Measurements from ENCODE around the gene PCID2.

Gene PCID2

GRCh38 chr13:113145496-113145895, 63.0 kb downstream of the PCID2 start:
- H3K4me3 ChIP-seq (ENCODE audit: low read depth, low read length) = no peak overlapping the region
- TF ChIP-seq, protein P1, sequence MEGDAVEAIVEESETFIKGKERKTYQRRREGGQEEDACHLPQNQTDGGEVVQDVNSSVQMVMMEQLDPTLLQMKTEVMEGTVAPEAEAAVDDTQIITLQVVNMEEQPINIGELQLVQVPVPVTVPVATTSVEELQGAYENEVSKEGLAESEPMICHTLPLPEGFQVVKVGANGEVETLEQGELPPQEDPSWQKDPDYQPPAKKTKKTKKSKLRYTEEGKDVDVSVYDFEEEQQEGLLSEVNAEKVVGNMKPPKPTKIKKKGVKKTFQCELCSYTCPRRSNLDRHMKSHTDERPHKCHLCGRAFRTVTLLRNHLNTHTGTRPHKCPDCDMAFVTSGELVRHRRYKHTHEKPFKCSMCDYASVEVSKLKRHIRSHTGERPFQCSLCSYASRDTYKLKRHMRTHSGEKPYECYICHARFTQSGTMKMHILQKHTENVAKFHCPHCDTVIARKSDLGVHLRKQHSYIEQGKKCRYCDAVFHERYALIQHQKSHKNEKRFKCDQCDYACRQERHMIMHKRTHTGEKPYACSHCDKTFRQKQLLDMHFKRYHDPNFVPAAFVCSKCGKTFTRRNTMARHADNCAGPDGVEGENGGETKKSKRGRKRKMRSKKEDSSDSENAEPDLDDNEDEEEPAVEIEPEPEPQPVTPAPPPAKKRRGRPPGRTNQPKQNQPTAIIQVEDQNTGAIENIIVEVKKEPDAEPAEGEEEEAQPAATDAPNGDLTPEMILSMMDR (IDR thresholded peaks at IDR 0.05; ENCODE audit: control insufficient read depth, extremely low read depth, insufficient read depth) = no peak
- DNase-seq (ENCODE audit: low read depth) = no peak

DNA sequence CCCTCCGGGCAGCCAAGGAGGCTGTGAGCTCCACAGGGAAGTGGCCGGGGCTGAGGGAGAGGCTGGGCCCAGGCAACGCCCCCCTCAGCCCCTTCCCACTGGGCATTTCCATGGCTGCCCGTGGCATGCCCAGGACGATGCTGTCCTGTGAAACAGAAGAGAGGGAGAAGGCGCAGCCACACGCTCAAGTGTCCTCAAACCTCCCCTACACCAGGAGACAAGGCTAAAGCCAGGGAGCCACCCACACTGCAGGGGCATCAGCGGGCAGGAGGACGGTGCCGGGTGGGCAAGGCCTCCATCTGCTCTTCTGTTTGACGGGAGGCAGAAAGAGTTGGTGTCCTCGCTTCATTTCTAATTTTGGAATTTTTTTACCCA, 64.2 kb downstream of the PCID2 start:
- no peak for DNase-seq (ENCODE audit: low read depth)
- H3K4me3 ChIP-seq (ENCODE audit: low read depth, low read length) = no peak overlapping the region
- TF ChIP-seq, protein P1 (IDR thresholded peaks at IDR 0.05; ENCODE audit: control insufficient read depth, extremely low read depth, insufficient read depth) = no peak

- DNase-seq (ENCODE audit: low read depth) = no peak
- TF ChIP-seq, protein P1 (IDR thresholded peaks at IDR 0.05; ENCODE audit: control insufficient read depth, extremely low read depth, insufficient read depth) = no peak
- no peak overlapping the region for H3K4me3 ChIP-seq (ENCODE audit: low read depth, low read length)
Observed at GRCh38 chr13:113143466-113144254, 64.8 kb downstream of the PCID2 start.

GRCh38 chr13:113142876-113143275, 65.6 kb downstream of the PCID2 start:
- TF ChIP-seq, protein P1 (IDR thresholded peaks at IDR 0.05; ENCODE audit: control insufficient read depth, extremely low read depth, insufficient read depth) = no peak
- no peak for DNase-seq (ENCODE audit: low read depth)
- no peak overlapping the region for H3K4me3 ChIP-seq (ENCODE audit: low read depth, low read length)

DNA sequence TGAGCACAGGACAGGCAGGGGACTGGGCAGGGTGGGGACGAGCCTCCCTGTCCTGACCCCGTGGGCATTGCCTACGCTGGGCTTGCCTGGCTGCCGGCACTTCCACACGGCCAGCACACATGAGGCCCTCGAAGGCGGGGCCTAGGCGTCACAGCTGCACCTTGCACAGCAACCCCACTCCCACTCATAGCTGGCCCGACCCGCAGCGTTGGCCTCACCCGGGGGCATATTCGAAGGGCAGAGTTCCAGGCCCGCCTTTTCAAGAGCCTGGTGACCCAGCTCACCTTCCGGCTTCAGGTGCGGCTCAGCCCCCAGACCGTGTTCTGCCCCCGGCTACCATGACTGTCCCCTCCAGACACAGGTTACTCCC, 66.9 kb downstream of the PCID2 start:
- TF ChIP-seq, protein P1 (IDR thresholded peaks at IDR 0.05; ENCODE audit: control insufficient read depth, extremely low read depth, insufficient read depth) = no peak
- no peak overlapping the region for H3K4me3 ChIP-seq (ENCODE audit: low read depth, low read length)
- DNase-seq (ENCODE audit: low read depth) = no peak

GRCh38 chr13:113140677-113141600, 67.5 kb downstream of the PCID2 start:
- DNase-seq (ENCODE audit: low read depth) = no peak
- TF ChIP-seq, protein P1 (IDR thresholded peaks at IDR 0.05; ENCODE audit: control insufficient read depth, extremely low read depth, insufficient read depth) = no peak
- no peak overlapping the region for H3K4me3 ChIP-seq (ENCODE audit: low read depth, low read length)
